D721Med (cell line): ENCODE measurements around the gene CNTNAP2.

Source experiments
- DNase-seq: peaks from one replicate; pipeline ENCODE4 v3.0.0; 2011; ENCODE audit warnings: low spot score; ENCODE audit not compliant: insufficient read length
- FAIRE-seq: peaks from 2 replicates; lab custom pipeline; 2011; peaks lifted over from hg19 to GRCh38; lab: Jason Lieb, UNC
- TF ChIP-seq, protein P1 (sequence below): IDR thresholded peaks from 2 replicates; pipeline ENCODE4 v1.5.1; 2012; ENCODE audit warnings: mild to moderate bottlenecking, control low read depth; ENCODE audit not compliant: insufficient read depth; ENCODE audit errors: missing control alignments

Gene CNTNAP2

DNA sequence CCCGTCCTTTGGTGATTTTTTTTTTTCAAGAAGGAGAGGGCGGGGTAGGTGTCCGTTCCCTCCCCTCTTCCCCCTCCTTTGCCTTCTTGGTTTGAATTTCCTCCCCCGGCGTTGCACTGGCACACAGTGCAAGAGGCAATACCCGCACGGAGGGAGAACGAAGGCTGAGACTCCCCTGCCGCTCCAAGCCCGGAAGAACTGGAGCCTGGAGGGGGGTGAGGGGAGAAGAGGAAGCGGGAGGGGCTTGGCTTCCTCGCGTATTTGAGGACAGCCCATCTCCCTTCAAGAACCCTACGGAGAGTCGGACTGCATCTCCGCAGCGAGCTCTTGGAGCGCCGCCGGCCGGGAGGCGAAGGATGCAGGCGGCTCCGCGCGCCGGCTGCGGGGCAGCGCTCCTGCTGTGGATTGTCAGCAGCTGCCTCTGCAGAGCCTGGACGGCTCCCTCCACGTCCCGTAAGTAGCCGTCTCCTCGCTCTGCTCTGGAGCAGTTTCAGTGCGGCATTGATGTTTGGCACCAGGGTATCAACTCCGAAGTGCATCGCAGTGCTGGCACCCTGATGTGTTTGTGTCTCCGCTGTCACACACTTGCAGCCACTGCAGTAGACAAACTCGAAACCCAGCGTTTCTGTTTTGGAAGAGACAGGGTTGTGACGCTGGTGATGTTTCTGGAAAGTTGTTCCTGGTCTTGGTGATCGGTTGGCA lies at the start of gene CNTNAP2:
Gene CNTNAP2 (plus strand): TSS at position 281 of the 702 bp plus-strand sequence. CDS start 76 bp downstream, at position 357.
- FAIRE-seq, result no peak
- DNase-seq, result peak; percentile 23
- TF ChIP-seq, protein P1, sequence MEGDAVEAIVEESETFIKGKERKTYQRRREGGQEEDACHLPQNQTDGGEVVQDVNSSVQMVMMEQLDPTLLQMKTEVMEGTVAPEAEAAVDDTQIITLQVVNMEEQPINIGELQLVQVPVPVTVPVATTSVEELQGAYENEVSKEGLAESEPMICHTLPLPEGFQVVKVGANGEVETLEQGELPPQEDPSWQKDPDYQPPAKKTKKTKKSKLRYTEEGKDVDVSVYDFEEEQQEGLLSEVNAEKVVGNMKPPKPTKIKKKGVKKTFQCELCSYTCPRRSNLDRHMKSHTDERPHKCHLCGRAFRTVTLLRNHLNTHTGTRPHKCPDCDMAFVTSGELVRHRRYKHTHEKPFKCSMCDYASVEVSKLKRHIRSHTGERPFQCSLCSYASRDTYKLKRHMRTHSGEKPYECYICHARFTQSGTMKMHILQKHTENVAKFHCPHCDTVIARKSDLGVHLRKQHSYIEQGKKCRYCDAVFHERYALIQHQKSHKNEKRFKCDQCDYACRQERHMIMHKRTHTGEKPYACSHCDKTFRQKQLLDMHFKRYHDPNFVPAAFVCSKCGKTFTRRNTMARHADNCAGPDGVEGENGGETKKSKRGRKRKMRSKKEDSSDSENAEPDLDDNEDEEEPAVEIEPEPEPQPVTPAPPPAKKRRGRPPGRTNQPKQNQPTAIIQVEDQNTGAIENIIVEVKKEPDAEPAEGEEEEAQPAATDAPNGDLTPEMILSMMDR, result no peak

DNA sequence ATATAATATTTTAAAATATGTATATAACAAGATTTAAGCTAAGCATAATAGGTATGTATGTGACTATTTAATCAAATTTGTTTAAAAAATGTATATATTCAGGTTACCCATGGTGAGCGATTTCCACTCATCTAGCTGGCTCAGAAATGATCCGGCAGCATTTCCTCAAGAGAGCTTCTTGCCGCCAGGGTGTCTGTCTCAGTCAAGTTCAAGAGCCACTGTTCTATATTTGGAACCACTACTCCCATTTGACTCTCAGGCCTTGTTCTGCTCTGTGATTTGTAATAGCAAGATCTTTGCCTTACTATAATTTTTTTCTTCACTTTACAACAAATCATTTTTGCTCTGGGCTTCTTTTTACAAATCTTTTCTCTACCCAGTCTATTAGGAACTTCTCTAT lies 48.7 kb upstream of the CNTNAP2 start:
- TF ChIP-seq, protein P1, result no peak
- FAIRE-seq (no peak), DNase-seq (no peak)

DNA sequence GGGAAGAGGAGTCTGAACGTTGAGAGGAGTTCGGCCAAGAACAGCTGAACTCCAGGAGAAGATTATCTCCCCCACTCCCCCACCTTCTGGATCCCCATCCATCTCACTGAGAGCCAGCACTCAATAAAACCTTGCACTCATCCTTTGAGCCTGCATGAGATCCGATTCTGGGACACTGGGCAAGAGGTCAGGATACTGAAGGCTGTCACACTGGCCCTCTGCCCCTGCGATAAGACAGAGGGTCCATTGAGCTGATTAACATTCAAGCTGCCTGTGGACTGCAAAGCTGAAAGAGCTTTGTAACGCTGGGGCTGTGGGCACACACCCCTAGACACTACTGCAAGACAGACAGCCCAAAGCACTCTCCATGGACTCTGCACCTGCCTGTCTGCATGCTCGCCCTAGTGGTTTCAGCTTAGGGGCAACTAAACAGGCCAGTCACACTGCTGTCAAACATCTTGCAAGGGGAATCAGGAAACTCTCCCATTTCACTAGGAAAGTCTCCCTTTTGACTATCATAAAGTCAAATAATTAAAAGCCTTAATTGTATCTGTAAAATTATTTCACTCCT lies 42.3 kb upstream of the CNTNAP2 start:
- TF ChIP-seq, protein P1, result no peak
- DNase-seq (no peak), FAIRE-seq (no peak)

DNA sequence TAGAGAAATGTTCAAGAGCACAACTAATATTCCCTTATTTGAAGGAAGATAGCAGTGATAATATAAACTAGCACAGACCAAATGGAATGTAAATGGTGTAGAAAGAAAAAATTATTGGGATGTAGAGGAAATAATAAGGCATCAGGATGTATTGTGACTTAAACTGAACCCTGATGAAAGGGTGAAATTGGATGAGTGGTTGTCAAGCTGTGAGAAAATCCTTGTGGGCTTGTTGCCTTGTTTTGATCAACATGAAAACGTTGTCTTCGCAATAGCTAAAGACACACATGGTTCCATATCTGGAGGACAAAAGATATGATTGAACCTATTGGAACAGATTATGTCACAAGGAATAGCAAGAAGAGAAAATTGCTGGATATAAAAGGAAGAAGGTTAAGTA lies 40.3 kb upstream of the CNTNAP2 start:
- TF ChIP-seq, protein P1, result no peak
- FAIRE-seq (no peak), DNase-seq (no peak)

DNA sequence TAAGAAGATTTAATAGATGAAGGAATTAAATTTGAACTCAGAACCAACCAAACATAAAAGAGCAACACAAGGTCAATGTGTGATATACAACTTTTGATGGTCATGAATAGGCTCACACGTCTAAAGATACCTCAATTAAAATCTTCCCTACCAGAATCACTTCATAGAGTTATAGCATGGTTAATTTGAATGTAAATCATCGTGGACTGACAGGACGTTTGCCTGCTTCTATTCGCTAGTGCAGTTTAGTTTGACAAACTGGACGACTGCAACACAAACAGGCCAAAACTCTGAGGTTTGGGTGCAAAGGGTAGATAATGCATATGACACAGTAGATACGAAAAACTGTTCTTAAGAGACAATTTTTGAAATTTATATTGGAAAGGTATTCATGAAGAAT lies 32.5 kb upstream of the CNTNAP2 start:
- DNase-seq, result no peak
- TF ChIP-seq, protein P1, result no peak
- no peak for FAIRE-seq

DNA sequence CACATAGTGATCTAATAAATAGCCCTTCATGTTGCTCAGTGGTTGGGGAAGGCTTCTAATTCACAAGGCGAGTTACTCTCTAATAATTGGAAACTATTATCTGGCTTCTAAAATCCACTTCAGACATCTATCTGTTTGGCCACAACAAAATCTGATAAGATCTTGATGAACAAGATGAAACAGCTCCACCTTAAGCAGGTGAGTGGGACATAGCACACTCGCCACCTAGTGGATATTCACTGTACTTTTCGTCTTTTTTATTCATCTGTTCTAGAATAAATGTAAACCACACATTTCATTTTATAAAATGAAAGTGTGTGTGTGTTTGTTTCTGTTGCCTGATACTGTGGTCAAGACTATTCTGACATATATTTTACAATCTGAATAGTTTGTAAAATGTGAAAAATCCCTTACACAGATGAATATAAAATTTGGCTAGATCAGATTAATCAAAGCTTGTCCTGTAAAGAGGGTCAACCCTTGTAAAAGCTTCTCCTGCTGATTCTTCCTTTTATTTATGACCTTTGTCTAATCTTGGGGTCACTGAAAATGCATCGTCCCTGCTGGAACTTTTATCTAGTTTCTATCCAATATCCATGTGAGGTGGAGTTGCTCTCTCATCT lies 26.5 kb upstream of the CNTNAP2 start:
- DNase-seq, result no peak
- FAIRE-seq, result peak; percentile 48
- TF ChIP-seq, protein P1, result peak; percentile 87

DNA sequence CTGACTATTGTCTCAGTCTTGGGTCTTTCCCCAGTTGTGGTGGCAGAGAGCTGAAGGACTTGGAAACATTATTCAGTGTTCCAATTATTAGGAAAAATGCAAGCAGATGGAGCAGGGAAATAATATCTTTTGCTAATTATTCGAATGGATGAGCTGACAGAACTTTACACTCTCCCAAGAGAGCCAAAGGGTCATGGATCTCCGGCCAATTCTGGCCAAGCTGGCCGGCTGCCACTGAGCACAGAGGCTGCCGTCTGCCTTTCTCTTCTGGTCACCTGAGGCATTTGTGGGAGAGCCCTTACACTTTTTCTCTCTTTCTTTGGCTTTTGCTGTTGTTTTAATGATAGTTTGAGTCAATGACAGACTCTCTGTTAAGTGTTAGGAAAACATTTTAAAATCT lies 22.2 kb upstream of the CNTNAP2 start:
- no peak for DNase-seq
- FAIRE-seq, result no peak
- TF ChIP-seq, protein P1, result no peak
